Measurements from ENCODE around the gene OTOL1.
"Not testable (repeated sequence)": the region's sequence is repeated elsewhere in the genome, so short reads cannot be mapped to it uniquely, and the experiment has no call there.

OTOL1 gene

DNA sequence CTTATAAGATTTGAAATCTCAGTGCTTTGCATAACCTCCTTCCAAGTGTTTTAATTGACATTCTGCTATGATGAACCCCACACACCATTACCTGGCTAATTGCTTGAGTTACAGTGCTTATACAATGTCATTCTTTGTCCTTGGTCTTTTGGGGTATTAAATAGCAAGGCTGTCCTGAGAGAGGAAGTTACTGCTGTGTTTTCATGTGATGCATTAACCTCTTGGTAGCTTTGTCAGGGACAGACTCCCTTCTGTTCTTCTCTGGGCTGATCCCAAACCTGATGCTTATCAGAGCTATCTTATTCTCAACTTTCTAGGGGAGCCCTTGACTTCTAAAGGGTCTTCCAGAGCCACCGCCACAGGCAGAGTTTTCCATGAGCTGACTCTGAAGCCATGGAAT, 12.4 kb upstream of the OTOL1 start:
- H3K36me3 ChIP-seq: no peaks in the 10 kb centered on the region
- H3K4me1 ChIP-seq (ENCODE audit: control insufficient read depth in 1 of 2, insufficient read depth in 1 of 2, low read depth in 1 of 2, low read length in 1 of 2): no peaks in the 10 kb centered on the region
- no peak overlapping the region for H3K4me3 ChIP-seq (ENCODE audit: low read depth in 1 of 2, low read length in 1 of 2)
- H3K27me3 ChIP-seq: no peaks in the 10 kb centered on the region
- H3K9me3 ChIP-seq: no peaks in the 10 kb centered on the region
- TF ChIP-seq, protein P1, sequence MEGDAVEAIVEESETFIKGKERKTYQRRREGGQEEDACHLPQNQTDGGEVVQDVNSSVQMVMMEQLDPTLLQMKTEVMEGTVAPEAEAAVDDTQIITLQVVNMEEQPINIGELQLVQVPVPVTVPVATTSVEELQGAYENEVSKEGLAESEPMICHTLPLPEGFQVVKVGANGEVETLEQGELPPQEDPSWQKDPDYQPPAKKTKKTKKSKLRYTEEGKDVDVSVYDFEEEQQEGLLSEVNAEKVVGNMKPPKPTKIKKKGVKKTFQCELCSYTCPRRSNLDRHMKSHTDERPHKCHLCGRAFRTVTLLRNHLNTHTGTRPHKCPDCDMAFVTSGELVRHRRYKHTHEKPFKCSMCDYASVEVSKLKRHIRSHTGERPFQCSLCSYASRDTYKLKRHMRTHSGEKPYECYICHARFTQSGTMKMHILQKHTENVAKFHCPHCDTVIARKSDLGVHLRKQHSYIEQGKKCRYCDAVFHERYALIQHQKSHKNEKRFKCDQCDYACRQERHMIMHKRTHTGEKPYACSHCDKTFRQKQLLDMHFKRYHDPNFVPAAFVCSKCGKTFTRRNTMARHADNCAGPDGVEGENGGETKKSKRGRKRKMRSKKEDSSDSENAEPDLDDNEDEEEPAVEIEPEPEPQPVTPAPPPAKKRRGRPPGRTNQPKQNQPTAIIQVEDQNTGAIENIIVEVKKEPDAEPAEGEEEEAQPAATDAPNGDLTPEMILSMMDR (IDR thresholded peaks at IDR 0.05): no peak
- no peak overlapping the region for H3K27ac ChIP-seq

DNA sequence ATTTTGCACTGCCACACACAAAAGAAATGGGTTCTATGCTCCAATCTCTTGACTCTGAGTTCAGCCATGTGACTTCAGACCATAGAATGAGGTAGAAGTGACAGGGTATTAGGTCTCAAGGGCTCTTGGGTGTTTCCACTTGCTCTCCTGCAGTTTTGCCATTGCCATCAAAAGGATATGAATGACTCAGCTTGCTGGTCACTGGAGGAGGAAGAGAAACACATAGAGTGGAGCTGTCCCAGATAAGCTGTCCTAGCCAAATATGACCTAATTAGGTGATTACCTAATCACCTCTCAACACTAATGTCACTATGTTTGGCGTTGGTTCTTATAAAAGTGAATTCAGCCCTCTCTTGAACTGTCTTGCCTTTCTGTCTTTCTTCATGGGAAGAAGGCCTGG, 8.3 kb upstream of the OTOL1 start:
- not testable (repeated sequence) for H3K36me3 ChIP-seq; H3K27ac ChIP-seq; H3K4me1 ChIP-seq (ENCODE audit: control insufficient read depth in 1 of 2, insufficient read depth in 1 of 2, low read depth in 1 of 2, low read length in 1 of 2); H3K4me3 ChIP-seq (ENCODE audit: low read depth in 1 of 2, low read length in 1 of 2); H3K9me3 ChIP-seq; H3K27me3 ChIP-seq

DNA sequence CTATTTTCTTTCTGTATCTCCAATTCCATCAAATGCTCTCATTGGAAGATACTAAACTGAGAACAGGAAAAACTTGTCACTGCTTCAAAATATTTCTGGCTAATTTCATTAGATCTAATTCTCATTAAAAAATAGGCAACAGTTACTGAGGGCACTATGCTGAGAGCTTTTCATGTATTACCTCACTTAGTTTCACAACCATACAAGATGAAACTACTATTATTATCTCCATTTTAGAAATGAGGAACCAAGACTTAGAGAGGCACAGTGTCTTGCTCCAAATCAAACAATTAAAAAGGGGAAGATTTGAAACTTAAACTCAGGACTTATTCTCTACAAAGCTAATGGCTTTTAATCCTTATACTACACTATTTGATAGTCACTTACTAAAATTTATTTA, 7.2 kb upstream of the OTOL1 start:
- no peaks in the 10 kb centered on the region for H3K27me3 ChIP-seq
- H3K4me3 ChIP-seq (ENCODE audit: low read depth in 1 of 2, low read length in 1 of 2): no peak overlapping the region

DNA sequence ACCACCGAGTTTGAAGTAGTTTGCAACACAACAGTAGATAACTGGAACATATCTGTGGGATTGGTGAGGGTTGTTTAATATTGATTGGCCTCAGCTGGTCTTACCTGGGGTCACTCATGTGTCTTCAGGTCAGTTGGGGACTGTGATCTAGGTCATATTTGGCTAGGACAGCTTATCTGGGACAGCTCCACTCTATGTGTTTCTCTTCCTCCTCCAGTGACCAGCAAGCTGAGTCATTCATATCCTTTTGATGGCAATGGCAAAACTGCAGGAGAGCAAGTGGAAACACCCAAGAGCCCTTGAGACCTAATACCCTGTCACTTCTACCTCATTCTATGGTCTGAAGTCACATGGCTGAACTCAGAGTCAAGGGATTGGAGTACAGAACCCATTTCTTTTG, 5.8 kb upstream of the OTOL1 start:
- not testable (repeated sequence) for H3K9me3 ChIP-seq; H3K36me3 ChIP-seq; H3K27me3 ChIP-seq; H3K4me1 ChIP-seq (ENCODE audit: control insufficient read depth in 1 of 2, insufficient read depth in 1 of 2, low read depth in 1 of 2, low read length in 1 of 2); H3K4me3 ChIP-seq (ENCODE audit: low read depth in 1 of 2, low read length in 1 of 2); H3K27ac ChIP-seq

More for the DNA sequence above, 7.2 kb upstream of the OTOL1 start:
- Histone ChIP-seq H3K4me1 (ENCODE audit: control insufficient read depth in 1 of 2, insufficient read depth in 1 of 2, low read depth in 1 of 2, low read length in 1 of 2) (no peaks in the 10 kb centered on the region), H3K27ac (no peak overlapping the region), H3K9me3 (no peaks in the 10 kb centered on the region), H3K36me3 (no peaks in the 10 kb centered on the region)
- TF ChIP-seq, protein P1 (IDR thresholded peaks at IDR 0.05): no peak

DNA sequence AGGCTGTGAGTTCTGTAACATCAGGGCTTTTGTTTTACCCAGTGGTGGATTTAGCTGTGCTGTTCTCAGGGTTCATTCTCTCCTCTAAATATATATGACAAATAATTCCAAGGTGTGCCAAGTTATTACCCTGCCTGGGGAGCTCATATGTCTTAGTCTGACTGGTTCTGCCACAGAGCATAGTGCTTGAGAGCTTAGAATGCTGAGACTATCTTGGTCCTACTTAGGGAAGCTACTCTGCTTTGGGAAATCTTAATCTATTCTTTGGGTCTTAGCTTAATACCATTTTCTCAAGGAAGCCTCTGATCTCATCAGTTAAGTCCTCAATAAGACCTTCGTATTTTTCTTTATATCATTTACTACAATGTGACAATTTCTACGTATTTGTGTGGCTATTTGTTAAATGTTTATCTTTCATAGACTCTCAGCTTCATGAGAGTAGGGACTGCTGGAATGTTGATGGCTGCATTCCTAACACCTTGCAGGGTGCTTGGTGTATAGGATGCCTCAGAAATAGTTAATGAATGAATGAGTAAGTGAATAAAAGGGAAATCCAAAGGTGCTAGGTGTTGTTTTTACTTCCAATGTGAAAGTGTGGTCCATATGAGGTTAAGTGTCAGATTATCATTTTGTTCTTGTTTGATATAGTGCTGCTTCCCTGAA, 1.8 kb downstream of the OTOL1 start:
- H3K4me3 ChIP-seq (ENCODE audit: low read depth in 1 of 2, low read length in 1 of 2): no peak overlapping the region
- TF ChIP-seq, protein P1 (IDR thresholded peaks at IDR 0.05): no peak
- no peak overlapping the region for H3K27ac ChIP-seq

DNA sequence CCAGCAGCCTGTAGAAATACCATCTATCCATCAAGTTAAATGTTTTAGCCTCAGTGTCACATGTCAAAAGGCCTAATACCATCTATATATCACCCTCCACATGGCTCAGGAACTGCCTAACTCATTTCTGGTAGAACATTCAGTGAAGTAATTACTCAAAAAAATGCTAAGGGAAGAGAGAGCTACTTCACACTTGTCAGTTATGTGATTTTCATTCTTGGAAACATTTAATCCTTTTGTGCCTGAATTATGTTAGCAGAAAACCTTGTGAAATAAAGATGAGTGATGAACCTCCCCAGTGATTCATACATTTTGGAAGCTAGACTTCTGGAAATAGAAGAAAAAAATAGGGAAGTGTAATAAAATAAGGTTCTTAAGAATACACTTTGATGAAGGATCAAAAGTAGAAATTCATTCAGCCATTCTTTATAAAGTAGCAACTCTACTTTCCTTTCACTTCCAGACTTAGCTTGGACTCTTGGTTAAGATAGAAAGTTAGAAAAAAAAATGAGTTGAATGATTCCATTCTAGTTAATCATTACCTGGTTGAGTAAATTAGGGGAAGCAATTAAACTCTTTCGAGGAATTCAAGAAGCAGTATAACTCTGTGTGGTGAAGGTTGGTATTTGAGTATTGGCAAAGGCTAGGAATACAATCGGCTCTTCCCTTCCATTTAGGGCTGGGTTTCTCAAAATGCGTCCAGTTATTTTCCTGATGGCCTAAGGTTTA, 3.6 kb downstream of the OTOL1 start:
- H3K9me3 ChIP-seq: no peaks in the 10 kb centered on the region
- no peaks in the 10 kb centered on the region for H3K27me3 ChIP-seq
- no peak overlapping the region for H3K27ac ChIP-seq
- H3K4me1 ChIP-seq (ENCODE audit: control insufficient read depth in 1 of 2, insufficient read depth in 1 of 2, low read depth in 1 of 2, low read length in 1 of 2): no peaks in the 10 kb centered on the region
- H3K36me3 ChIP-seq: no peaks in the 10 kb centered on the region
- H3K4me3 ChIP-seq (ENCODE audit: low read depth in 1 of 2, low read length in 1 of 2): no peak overlapping the region
- TF ChIP-seq, protein P1 (IDR thresholded peaks at IDR 0.05): no peak

More for the DNA sequence above, 1.8 kb downstream of the OTOL1 start:
- H3K27me3 ChIP-seq: no peaks in the 10 kb centered on the region
- H3K4me1 ChIP-seq (ENCODE audit: control insufficient read depth in 1 of 2, insufficient read depth in 1 of 2, low read depth in 1 of 2, low read length in 1 of 2): no peaks in the 10 kb centered on the region
- no peaks in the 10 kb centered on the region for H3K9me3 ChIP-seq
- H3K36me3 ChIP-seq: no peaks in the 10 kb centered on the region
